ENCODE measurements around the gene PER1.
A peak's percentile ranks its signal among the peaks of the same experiment; 100 is the strongest.

Gene PER1

DNA sequence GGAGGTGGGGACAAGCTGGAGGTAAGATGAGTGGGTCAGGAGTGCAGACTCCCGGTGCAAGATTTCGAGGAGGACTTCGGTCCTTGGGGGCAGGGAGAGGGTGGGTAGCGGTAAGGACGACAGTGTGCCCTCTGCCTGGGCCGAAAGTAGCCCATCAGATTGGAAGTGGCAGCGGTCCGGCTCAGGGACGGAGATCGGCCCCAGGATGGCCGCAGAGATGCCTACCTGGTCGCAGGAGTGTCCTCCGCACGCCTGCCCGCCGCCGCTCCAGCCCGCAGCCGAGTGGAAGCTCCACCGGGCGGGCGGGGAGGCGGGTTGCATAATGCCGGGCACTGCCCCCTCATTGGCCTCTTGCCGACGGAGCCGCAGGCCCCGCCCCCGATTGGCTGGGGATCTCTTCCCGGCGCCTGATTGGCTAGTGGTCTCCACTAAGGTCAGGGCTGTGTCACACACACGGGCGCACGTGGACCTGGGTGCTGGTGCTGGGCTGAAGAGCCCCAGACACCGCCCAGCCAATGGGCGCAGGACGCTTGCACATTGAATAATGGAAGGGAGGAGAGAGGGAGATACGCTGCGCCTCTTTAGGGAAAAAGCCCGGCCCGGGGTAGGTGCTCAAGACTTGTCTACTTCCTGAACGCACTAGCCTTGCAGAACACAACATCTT, at the start of gene PER1:
TSS of gene PER1 (minus strand) at position 293 of the 664 bp plus-strand sequence. CDS start 1,698 bp downstream, outside the sequence.
- H3K4me3 Mint-ChIP-seq = peak within 1 kb of the TSS; percentile 95
- H3K9me3 Mint-ChIP-seq = no peaks in the 10 kb centered on the region
- peaks cover 13% of the 10 kb centered on the region for H3K36me3 Mint-ChIP-seq (ENCODE audit: low read depth)
- H3K27ac Mint-ChIP-seq = peak within 1 kb of the TSS; percentile 92
- peaks cover 35% of the 10 kb centered on the region for H3K4me1 Mint-ChIP-seq (ENCODE audit: low read depth)
- no peaks in the 10 kb centered on the region for H3K27me3 Mint-ChIP-seq (ENCODE audit: low read depth)
- peak; percentile 93 for DNase-seq (ENCODE audit: low spot score)

DNA sequence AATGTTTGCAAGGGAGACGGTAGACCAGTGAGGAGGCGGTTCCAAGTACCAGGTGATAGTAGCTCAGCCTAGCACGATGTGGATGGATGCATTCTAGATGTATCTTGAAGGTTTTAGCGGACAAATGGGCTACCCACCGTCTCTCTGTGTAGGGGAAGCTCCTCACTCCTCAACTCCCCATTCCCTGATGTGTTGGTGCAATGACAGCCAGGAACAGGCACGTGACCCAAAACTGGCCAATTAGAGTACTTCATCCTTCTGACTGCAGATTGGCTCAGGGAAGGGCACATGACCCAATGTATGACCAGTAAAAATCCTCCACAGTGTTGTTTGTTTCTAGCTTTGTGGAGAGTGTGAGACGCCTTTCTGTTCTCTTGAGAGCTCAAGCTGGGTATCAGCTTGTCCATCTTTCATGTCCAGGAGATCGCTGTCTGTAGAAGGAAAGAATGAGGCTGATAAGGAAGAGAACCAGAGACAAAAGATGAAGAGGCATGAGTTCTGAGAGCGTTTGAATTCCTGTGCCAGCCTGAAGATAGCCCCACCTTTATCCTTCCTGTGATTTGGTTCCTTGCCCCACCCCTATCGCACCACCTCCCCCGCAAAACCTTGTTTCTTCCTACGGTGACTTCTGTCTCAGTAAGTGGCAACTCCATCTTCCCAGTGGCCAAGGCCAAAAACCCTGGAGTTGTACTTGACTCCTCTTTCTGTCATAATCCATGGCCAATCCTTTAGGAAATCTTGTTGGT, 40.0 kb upstream of the PER1 start:
- Mint-ChIP-seq H3K27me3 (ENCODE audit: low read depth) (no peaks in the 10 kb centered on the region), H3K9me3 (no peaks in the 10 kb centered on the region), H3K36me3 (ENCODE audit: low read depth) (peaks cover 2% of the 10 kb centered on the region), H3K27ac (no peak overlapping the region), H3K4me3 (no peak overlapping the region), H3K4me1 (ENCODE audit: low read depth) (peaks cover 18% of the 10 kb centered on the region)
- peak; percentile 78 for DNase-seq (ENCODE audit: low spot score)

DNA sequence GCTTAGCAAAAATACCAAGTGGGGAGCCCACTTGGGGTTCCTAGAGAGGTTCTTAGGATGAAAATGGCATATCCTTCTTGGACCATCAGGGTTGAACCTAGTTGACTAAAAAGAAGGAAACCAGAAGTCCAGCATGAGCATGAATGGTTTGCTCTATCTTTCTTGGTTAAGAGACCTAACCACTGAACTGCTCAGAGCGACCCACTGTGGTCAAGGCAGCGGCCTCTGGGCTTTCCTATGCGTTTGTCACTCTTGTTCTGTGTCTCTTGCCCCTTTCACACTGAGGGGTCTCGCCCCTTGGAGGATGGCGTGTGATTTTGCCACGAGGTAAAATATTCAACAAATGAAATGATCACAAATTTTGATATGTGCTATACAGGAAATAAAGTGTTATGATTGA, 38.3 kb upstream of the PER1 start:
- peak overlapping the region; percentile 93 for H3K27ac Mint-ChIP-seq
- no peaks in the 10 kb centered on the region for H3K9me3 Mint-ChIP-seq
- H3K4me1 Mint-ChIP-seq (ENCODE audit: low read depth) = peaks cover 10% of the 10 kb centered on the region

DNA sequence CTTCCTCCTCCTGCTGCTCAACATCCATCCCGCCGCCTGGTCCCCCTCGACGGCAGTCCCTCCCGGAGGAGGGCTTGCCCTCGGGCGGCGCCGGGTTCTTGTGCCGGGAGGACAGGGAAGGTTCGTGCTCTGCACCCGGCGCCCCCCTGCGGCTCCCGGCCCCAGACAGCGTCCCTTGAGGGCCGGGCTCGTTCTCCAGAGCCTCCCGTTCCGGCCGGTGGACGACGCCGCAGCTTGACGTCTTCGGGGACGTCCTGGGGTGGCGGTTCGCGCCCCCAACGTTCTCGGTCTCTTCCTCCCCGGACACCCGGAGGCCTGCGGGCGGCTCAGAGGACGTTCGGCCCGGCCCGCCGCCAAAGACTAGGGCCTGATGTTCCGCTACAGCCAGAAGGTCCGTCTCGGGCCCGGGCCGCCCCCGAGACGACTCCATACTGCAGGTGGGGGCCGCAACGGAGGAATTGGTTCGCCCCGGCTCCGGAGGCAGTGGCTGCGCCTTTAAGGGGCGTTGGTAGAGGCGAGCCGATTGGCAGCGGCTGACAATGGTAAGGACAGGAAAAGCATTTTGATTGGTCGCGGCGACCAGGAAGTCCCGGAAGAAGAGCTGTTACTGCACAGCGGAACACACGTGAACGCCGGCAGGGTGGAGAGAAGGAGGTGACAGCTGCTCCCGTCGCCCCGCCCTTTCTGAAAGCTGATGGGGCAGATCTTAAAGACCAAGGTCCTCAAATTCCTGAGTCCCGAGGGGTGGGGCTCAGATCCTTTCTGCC, 37.7 kb upstream of the PER1 start, which contains the start of gene BORCS6:
TSS of gene BORCS6 (minus strand) at position 470 of the 767 bp plus-strand sequence. CDS start at position 430, 40 bp downstream.
- Mint-ChIP-seq H3K27me3 (ENCODE audit: low read depth) (no peaks in the 10 kb centered on the region), H3K9me3 (no peaks in the 10 kb centered on the region), H3K36me3 (ENCODE audit: low read depth) (no peaks in the 10 kb centered on the region), H3K27ac (peak within 1 kb of the TSS; percentile 93), H3K4me1 (ENCODE audit: low read depth) (peaks cover 10% of the 10 kb centered on the region), H3K4me3 (no peak within 1 kb of the TSS)
- DNase-seq (ENCODE audit: low spot score) = peak; percentile 96

More for the DNA sequence above, 38.3 kb upstream of the PER1 start:
- Mint-ChIP-seq H3K4me3 (no peak overlapping the region), H3K27me3 (ENCODE audit: low read depth) (no peaks in the 10 kb centered on the region), H3K36me3 (ENCODE audit: low read depth) (no peaks in the 10 kb centered on the region)
- no peak for DNase-seq (ENCODE audit: low spot score)

DNA sequence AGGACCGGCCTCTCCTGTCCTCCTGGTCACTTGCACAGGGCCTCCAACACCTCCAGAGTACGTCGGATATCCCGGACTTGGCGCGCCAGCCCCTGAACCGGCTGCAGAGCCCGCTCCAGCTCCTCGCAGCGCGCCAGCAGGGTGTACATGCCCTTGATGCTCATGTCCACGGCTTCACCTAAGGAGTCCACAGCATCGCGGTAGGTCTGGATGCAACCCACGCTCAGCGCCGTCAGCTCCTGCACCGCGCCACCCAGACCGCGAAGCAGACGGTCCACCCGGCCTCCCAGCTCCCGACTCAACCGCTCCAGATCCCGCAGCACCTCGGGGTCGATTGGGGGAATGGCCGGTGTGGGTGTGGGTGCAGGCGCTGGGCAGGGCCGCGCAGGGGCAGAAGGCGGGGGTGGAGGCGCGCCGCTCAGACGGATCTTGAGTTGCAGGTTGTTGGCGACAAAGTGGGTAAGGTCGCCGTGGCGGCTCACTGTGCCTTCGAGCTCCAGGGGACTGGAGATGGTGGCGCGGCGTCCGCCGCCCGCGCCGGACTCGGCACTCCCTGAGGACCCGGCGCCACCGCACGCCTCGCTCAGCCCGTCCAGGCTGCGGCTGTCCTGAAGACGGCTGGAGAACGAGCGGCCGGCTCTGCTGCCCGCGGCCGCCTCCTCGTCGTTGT, 37.0 kb upstream of the PER1 start:
- H3K36me3 Mint-ChIP-seq (ENCODE audit: low read depth) = no peaks in the 10 kb centered on the region
- peak overlapping the region; percentile 93 for H3K27ac Mint-ChIP-seq
- H3K27me3 Mint-ChIP-seq (ENCODE audit: low read depth) = no peaks in the 10 kb centered on the region
- H3K4me3 Mint-ChIP-seq = no peak overlapping the region
- DNase-seq (ENCODE audit: low spot score) = peak; percentile 36
- peaks cover 12% of the 10 kb centered on the region for H3K4me1 Mint-ChIP-seq (ENCODE audit: low read depth)
- no peaks in the 10 kb centered on the region for H3K9me3 Mint-ChIP-seq

DNA sequence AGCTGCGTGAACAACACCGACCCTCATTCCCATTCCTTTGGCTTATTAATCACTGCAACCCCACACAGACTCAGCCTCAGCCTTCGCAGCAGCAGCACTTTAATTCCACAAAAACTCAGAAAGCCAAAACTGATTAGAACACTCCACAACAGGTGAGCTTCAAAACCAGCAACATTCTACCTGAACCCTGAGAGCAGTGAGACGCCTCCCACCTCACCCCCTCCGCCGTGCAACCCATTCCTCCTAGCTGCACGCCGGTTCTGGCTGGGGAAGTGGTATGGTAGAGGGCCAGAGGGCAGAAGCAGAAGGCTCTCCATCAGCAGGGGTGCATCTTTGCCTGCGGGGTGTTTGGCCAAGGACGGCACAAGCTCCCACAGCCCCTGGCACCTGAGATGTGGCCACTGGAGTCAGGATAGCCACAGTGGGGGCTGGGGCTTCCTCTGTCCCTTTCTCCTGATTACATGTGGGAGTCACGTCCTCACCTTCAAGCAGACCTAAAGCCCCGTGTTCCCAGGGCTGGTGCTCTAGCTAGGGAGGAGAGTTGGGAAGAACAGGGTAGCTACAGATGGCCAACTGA, 36.1 kb upstream of the PER1 start:
- peaks cover 17% of the 10 kb centered on the region for H3K4me1 Mint-ChIP-seq (ENCODE audit: low read depth)
- DNase-seq (ENCODE audit: low spot score) = no peak
- H3K36me3 Mint-ChIP-seq (ENCODE audit: low read depth) = no peaks in the 10 kb centered on the region
- no peak overlapping the region for H3K27ac Mint-ChIP-seq
- H3K4me3 Mint-ChIP-seq = no peak overlapping the region
- H3K9me3 Mint-ChIP-seq = no peaks in the 10 kb centered on the region
- peaks cover 4% of the 10 kb centered on the region for H3K27me3 Mint-ChIP-seq (ENCODE audit: low read depth)

GRCh38 chr17:8187517-8188262, 35.5 kb upstream of the PER1 start:
- no peaks in the 10 kb centered on the region for H3K36me3 Mint-ChIP-seq (ENCODE audit: low read depth)
- no peak overlapping the region for H3K4me3 Mint-ChIP-seq
- peaks cover 10% of the 10 kb centered on the region for H3K27me3 Mint-ChIP-seq (ENCODE audit: low read depth)
- H3K27ac Mint-ChIP-seq = no peak overlapping the region
- peak; percentile 92 for DNase-seq (ENCODE audit: low spot score)
- H3K4me1 Mint-ChIP-seq (ENCODE audit: low read depth) = peaks cover 17% of the 10 kb centered on the region
- H3K9me3 Mint-ChIP-seq = no peaks in the 10 kb centered on the region

DNA sequence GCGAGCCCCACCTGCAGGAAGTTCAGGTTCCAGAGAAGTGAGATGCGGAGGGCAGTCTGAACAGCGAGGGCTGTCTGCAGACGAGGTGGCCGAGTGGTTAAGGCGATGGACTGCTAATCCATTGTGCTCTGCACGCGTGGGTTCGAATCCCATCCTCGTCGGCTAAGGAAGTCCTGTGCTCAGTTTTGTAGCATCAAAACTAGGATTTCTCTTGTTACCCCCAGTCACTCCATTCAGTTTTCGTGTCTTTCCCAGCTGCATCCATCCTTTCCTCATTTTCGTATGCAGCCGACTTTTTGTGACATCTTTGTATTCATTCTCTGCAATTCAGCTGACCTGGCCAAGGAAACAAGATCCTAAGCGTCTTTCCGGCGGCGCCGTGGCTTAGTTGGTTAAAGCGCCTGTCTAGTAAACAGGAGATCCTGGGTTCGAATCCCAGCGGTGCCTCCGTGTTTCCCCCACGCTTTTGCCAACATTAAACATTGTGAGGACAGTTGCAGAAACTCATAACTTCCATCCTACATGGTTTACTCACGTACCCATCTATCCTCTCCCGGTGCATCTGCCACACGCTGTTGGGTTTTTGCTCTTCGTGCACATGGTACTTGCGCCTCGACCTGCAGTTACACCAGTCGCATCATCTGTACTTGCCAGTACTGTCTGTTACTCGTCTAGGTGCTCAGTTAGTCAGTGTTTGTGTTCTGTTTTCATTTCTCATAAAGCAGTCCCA, 34.7 kb upstream of the PER1 start:
- H3K36me3 Mint-ChIP-seq (ENCODE audit: low read depth) = no peaks in the 10 kb centered on the region
- H3K4me1 Mint-ChIP-seq (ENCODE audit: low read depth) = peaks cover 17% of the 10 kb centered on the region
- H3K4me3 Mint-ChIP-seq = no peak overlapping the region
- H3K9me3 Mint-ChIP-seq = no peaks in the 10 kb centered on the region
- H3K27ac Mint-ChIP-seq = no peak overlapping the region
- DNase-seq (ENCODE audit: low spot score) = peak; percentile 93
- peaks cover 15% of the 10 kb centered on the region for H3K27me3 Mint-ChIP-seq (ENCODE audit: low read depth)

DNA sequence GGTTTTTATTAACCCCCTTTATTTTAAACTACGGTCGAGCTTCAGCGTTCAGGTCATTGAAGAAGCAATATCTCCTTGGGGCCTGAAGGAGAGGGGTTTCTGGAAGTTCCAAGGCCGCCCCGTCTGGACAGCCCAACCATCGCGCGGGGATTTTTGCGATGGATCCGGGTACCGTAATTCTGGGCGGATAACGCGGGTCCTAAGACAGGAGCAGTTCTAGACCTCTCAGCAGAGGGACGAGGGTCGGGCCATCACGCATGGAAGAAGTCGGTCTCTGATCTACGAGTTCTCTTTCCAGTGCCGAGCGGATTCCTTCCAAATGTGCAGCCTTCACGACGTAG, 34.2 kb upstream of the PER1 start:
- DNase-seq (ENCODE audit: low spot score) = no peak
- peaks cover 16% of the 10 kb centered on the region for H3K27me3 Mint-ChIP-seq (ENCODE audit: low read depth)
- H3K4me3 Mint-ChIP-seq = no peak overlapping the region

GRCh38 chr17:8185582-8186445, 33.6 kb upstream of the PER1 start:
- H3K4me3 Mint-ChIP-seq = no peak overlapping the region
- peaks cover 16% of the 10 kb centered on the region for H3K27me3 Mint-ChIP-seq (ENCODE audit: low read depth)
- peak; percentile 86 for DNase-seq (ENCODE audit: low spot score)
- H3K9me3 Mint-ChIP-seq = no peaks in the 10 kb centered on the region
- H3K4me1 Mint-ChIP-seq (ENCODE audit: low read depth) = peaks cover 20% of the 10 kb centered on the region
- H3K27ac Mint-ChIP-seq = no peak overlapping the region
- H3K36me3 Mint-ChIP-seq (ENCODE audit: low read depth) = no peaks in the 10 kb centered on the region

More for the DNA sequence above, 34.2 kb upstream of the PER1 start:
- H3K27ac Mint-ChIP-seq = no peak overlapping the region
- no peaks in the 10 kb centered on the region for H3K36me3 Mint-ChIP-seq (ENCODE audit: low read depth)
- peaks cover 20% of the 10 kb centered on the region for H3K4me1 Mint-ChIP-seq (ENCODE audit: low read depth)
- H3K9me3 Mint-ChIP-seq = no peaks in the 10 kb centered on the region

- Mint-ChIP-seq H3K36me3 (ENCODE audit: low read depth) (no peaks in the 10 kb centered on the region), H3K9me3 (no peaks in the 10 kb centered on the region), H3K27ac (peak overlapping the region; percentile 98), H3K4me1 (ENCODE audit: low read depth) (peaks cover 40% of the 10 kb centered on the region), H3K4me3 (peak overlapping the region; percentile 97), H3K27me3 (ENCODE audit: low read depth) (peaks cover 3% of the 10 kb centered on the region)
- DNase-seq (ENCODE audit: low spot score) = no peak
Observed at GRCh38 chr17:8176998-8177731, 25.0 kb upstream of the PER1 start.
